Measurements from ENCODE around the gene THNSL1.

- TF ChIP-seq, protein P1, sequence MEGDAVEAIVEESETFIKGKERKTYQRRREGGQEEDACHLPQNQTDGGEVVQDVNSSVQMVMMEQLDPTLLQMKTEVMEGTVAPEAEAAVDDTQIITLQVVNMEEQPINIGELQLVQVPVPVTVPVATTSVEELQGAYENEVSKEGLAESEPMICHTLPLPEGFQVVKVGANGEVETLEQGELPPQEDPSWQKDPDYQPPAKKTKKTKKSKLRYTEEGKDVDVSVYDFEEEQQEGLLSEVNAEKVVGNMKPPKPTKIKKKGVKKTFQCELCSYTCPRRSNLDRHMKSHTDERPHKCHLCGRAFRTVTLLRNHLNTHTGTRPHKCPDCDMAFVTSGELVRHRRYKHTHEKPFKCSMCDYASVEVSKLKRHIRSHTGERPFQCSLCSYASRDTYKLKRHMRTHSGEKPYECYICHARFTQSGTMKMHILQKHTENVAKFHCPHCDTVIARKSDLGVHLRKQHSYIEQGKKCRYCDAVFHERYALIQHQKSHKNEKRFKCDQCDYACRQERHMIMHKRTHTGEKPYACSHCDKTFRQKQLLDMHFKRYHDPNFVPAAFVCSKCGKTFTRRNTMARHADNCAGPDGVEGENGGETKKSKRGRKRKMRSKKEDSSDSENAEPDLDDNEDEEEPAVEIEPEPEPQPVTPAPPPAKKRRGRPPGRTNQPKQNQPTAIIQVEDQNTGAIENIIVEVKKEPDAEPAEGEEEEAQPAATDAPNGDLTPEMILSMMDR (IDR thresholded peaks at IDR 0.05), result no peak
- no peak for TF ChIP-seq POLR2A (IDR thresholded peaks at IDR 0.05)
These were observed 49.4 kb upstream of the THNSL1 start for GRCh38 chr10:24966962-24967481.
